Erythroblast (primary cell): ENCODE measurements around the gene LYPD6B.

ENCODE experiments used
- GATA1 ChIP-seq: IDR thresholded peaks from 2 replicates; pipeline ENCODE4 v1.6.1; 2011; ENCODE audit warnings: low read depth, mild to moderate bottlenecking, control low read depth, low read length, moderate library complexity
- POLR2A ChIP-seq: IDR thresholded peaks from 2 replicates; pipeline ENCODE4 v1.6.1; 2011; ENCODE audit warnings: mild to moderate bottlenecking, low read length

DNA sequence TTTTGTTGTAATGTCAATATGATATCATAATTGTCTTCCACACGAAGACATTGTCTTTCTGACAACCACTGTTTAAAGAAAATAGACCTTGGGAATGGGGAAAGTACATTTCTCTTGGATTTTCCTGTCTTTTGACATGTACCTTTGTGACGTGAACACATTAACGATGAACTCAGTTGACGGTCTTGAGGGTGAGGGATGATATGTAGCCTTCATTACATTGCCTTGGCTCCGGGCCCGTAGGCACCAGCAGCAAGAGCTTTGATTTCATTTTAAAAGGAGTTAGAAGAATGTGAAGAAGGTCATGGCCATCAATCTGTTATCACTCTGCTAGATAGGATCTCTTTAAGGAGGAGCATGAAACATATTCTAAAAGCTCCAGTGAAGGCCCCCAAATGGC lies 80.9 kb downstream of the LYPD6B start:
- TF ChIP-seq POLR2A: no peak
- TF ChIP-seq GATA1: no peak
